HCT116 (cell line): ENCODE data around the gene DPP10. TPM values are rescaled to one million over a fixed set of nuclear protein-coding genes. Genes with fewer than 3 reads are reported as not detected.

Experiments
- ATAC-seq: fragments of 200-7000 bp; cut with Tn5 transposase; 2 replicates; pipeline ENCODE4 v1.9.1; 2020; ENCODE audit warnings: mild to moderate bottlenecking, moderate library complexity
- BruUV-seq: library from RNA; stranded (reverse); fragments of 400-500 nt; replicated peaks from 2 replicates; lab custom pipeline; 2021; lab: Mats Ljungman, UMichigan
- CTCF ChIA-PET: fragments of 300-600 bp; sonication (Branson Sonifier 250); formaldehyde crosslinking; loops from one replicate; lab custom pipeline; 2021; ENCODE audit warnings: antibody characterized with exemption; lab: Charles Lee
- POLR2A ChIA-PET: fragments of 300-600, 350-600 bp; sonication (Branson Sonifier 250); formaldehyde crosslinking; loops from one replicate; lab custom pipeline; 2021; ENCODE audit warnings: antibody characterized with exemption; lab: Charles Lee
- RAD21 ChIA-PET, 2 experiments: fragments of 300-600 bp; sonication (Branson Sonifier 250); formaldehyde crosslinking; loops; one replicate each; lab custom pipeline; 2023; ENCODE audit warnings: low total read pairs in 2 of 2; ENCODE audit not compliant: uncharacterized antibody in 2 of 2, unreplicated experiment in 2 of 2, low non-redundant PET in 1 of 2; lab: Charles Lee
- DNase-seq: peaks from one replicate; pipeline ENCODE4 v3.0.0-alpha.2; 2010; ENCODE audit warnings: low read depth, low spot score
- H2AFZ ChIP-seq: fragments of 200-600 bp; shearing (Covaris generic), sonication (generic); 2 replicates; pipeline ENCODE4 v1.6.1; 2017; ENCODE audit warnings: low read depth, mixed run types, mixed read lengths, antibody characterized with exemption, low read length; ENCODE audit not compliant: poor library complexity, severe bottlenecking
- H3K27ac ChIP-seq: 2 replicates; pipeline ENCODE4 v1.5.1; 2012; ENCODE audit warnings: low read depth, low read length
- H3K27me3 ChIP-seq: fragments of 200-600 bp; sonication (generic); 2 replicates; pipeline ENCODE4 v1.6.1; 2016; ENCODE audit warnings: mixed run types, low read length, mixed read lengths; ENCODE audit not compliant: insufficient read depth
- H3K36me3 ChIP-seq, 2 experiments: fragments of 200-500 bp in 1 of 2; fragments of 200-600 bp in 1 of 2; sonication (Bioruptor generic) in 1 of 2; sonication (generic) in 1 of 2; 2 replicates each; pipeline versions ENCODE4 v1.5.1 to v1.6.1; 2014 to 2016; ENCODE audit warnings: low read length in 2 of 2, inconsistent platforms in 1 of 2, mixed read lengths in 1 of 2, mixed run types in 1 of 2; ENCODE audit not compliant: insufficient read depth in 2 of 2, control insufficient read depth in 1 of 2
- H3K4me1 ChIP-seq, 2 experiments: fragments of 200-600 bp in 1 of 2; sonication (generic) in 1 of 2; 2 replicates each; pipeline versions ENCODE4 v1.5.1 to v1.6.1; 2012 to 2017; ENCODE audit warnings: low read length in 2 of 2, inconsistent platforms in 1 of 2, mild to moderate bottlenecking in 1 of 2, mixed read lengths in 1 of 2, mixed run types in 1 of 2, moderate library complexity in 1 of 2; ENCODE audit not compliant: insufficient read depth in 2 of 2, control insufficient read depth in 1 of 2
- H3K4me2 ChIP-seq: fragments of 200-600 bp; sonication (generic); 2 replicates; pipeline ENCODE4 v1.6.1; 2017; ENCODE audit warnings: mixed run types, low read length, mixed read lengths
- H3K4me3 ChIP-seq, 2 experiments: fragments of 200-600 bp in 1 of 2; sonication (generic) in 1 of 2; replicated peaks in 1 of 2; 2 replicates each; pipeline ENCODE4 v1.5.1; 2011 to 2016; ENCODE audit warnings: low read length in 2 of 2, control low read depth in 1 of 2, low read depth in 1 of 2, mild to moderate bottlenecking in 1 of 2, mixed read lengths in 1 of 2, mixed run types in 1 of 2
- H3K79me2 ChIP-seq: fragments of 200-600 bp; sonication (generic); 2 replicates; pipeline ENCODE4 v1.6.1; 2017; ENCODE audit warnings: mild to moderate bottlenecking, mixed run types, low read length, moderate library complexity, mixed read lengths; ENCODE audit not compliant: insufficient read depth
- H3K9ac ChIP-seq: fragments of 200-600 bp; sonication (generic); 2 replicates; pipeline ENCODE4 v1.6.1; 2016; ENCODE audit warnings: low read length, mixed read lengths
- H3K9me2 ChIP-seq: fragments of 200-600 bp; sonication (generic), shearing (Covaris generic); 2 replicates; pipeline ENCODE4 v1.6.1; 2017; ENCODE audit warnings: mixed run types, mild to moderate bottlenecking, moderate library complexity; ENCODE audit not compliant: insufficient read depth
- H3K9me3 ChIP-seq, 2 experiments: fragments of 200-500 bp in 1 of 2; fragments of 200-600 bp in 1 of 2; sonication (Bioruptor generic) in 1 of 2; sonication (generic) in 1 of 2; 2 replicates each; pipeline ENCODE4 v1.6.1; 2014 to 2017; ENCODE audit warnings: low read length in 2 of 2, mixed read lengths in 2 of 2, inconsistent platforms in 1 of 2, low read depth in 1 of 2, mild to moderate bottlenecking in 1 of 2, mixed run types in 1 of 2, moderate library complexity in 1 of 2; ENCODE audit not compliant: control insufficient read depth in 1 of 2, insufficient read depth in 1 of 2
- H4K20me1 ChIP-seq: fragments of 200-600 bp; sonication (generic), shearing (Covaris generic); 2 replicates; pipeline ENCODE4 v1.6.1; 2017; ENCODE audit warnings: mixed run types, mild to moderate bottlenecking, moderate library complexity; ENCODE audit not compliant: insufficient read depth
- CBX3 ChIP-seq: IDR thresholded peaks from 2 replicates; pipeline ENCODE4 v1.6.1; 2012; ENCODE audit warnings: low read depth
- CTCF ChIP-seq, 3 experiments: fragments of 200-600 bp in 1 of 3; sonication (generic) in 1 of 3; IDR thresholded peaks in 2 of 3; conservative IDR thresholded peaks in 1 of 3; 2 replicates each; pipeline ENCODE4 v1.5.1; 2012 to 2017; ENCODE audit warnings: low read depth in 2 of 3, low read length in 2 of 3, antibody characterized with exemption in 1 of 3, borderline replicate concordance in 1 of 3, control low read depth in 1 of 3, mild to moderate bottlenecking in 1 of 3, mixed read lengths in 1 of 3, mixed run types in 1 of 3, moderate library complexity in 1 of 3; ENCODE audit not compliant: insufficient read depth in 1 of 3
- EZH2phosphoT487 ChIP-seq: fragments of 200-600 bp; IDR thresholded peaks from 2 replicates; pipeline ENCODE4 v1.6.1; 2018; ENCODE audit warnings: antibody characterized with exemption, borderline replicate concordance
- FOSL1 ChIP-seq: IDR thresholded peaks from 2 replicates; pipeline ENCODE4 v1.6.1; 2012; ENCODE audit warnings: low read depth
- JUND ChIP-seq: IDR thresholded peaks from 2 replicates; pipeline ENCODE4 v1.6.1; 2012
- MAX ChIP-seq: IDR thresholded peaks from 2 replicates; pipeline ENCODE4 v1.6.1; 2012
- POLR2AphosphoS5 ChIP-seq: IDR thresholded peaks from 2 replicates; pipeline ENCODE4 v1.6.1; 2011; ENCODE audit warnings: mild to moderate bottlenecking, low read depth, low read length, moderate library complexity
- RAD21 ChIP-seq: IDR thresholded peaks from 2 replicates; pipeline ENCODE4 v1.6.1; 2012; ENCODE audit warnings: low read depth, mild to moderate bottlenecking
- YY1 ChIP-seq: IDR thresholded peaks from 2 replicates; pipeline ENCODE4 v1.6.1; 2011; ENCODE audit warnings: low read length, low read depth, moderate library complexity, mild to moderate bottlenecking; ENCODE audit not compliant: insufficient replicate concordance; ENCODE audit errors: extremely low read depth
- ZBTB33 ChIP-seq: IDR thresholded peaks from 2 replicates; pipeline ENCODE4 v1.6.1; 2011; ENCODE audit warnings: mild to moderate bottlenecking, low read length, moderate library complexity; ENCODE audit not compliant: insufficient replicate concordance; ENCODE audit errors: extremely low read depth
- ZFX ChIP-seq: fragments of 450-650 bp; IDR thresholded peaks from 2 replicates; pipeline ENCODE4 v1.6.1; 2017
- ZNF274 ChIP-seq: fragments of 200-500 bp; sonication (Bioruptor generic); IDR thresholded peaks from 2 replicates; pipeline ENCODE4 v1.6.1; 2014; ENCODE audit warnings: mild to moderate bottlenecking, low read depth, low read length, inconsistent platforms
- intact Hi-C: fragments of 100-400 bp; cut with micrococcal nuclease; formaldehyde crosslinking; loops from 2 replicates; pipeline ENCODE4 v1.10.0; 2022
- total RNA-seq: library from RNA; stranded (reverse); gene quantifications from one replicate; pipeline ENCODE4 v1.2.1, GENCODE V29; 2021; ENCODE audit not compliant: unreplicated experiment
- TF ChIP-seq, protein P1 (sequence below): IDR thresholded peaks from 2 replicates; pipeline ENCODE4 v1.6.1; 2012

Gene DPP10
- total RNA-seq, 1 experiment from 2014 or later, result not detected

- POLR2A ChIA-PET, result no interaction called here
These were observed 1130.3 kb downstream of the DPP10 start for GRCh38 chr2:115572746-115573145.

More at GRCh38 chr2:115572746-115573145, 1130.3 kb downstream of the DPP10 start:
- TF ChIP-seq RAD21 (no peak), CBX3 (no peak), EZH2phosphoT487 (no peak), ZFX (no peak), FOSL1 (no peak), CTCF (IDR thresholded peaks at IDR 0.05 in 2 of 3, conservative IDR thresholded peaks at IDR 0.05 in 1 of 3; ENCODE audit: borderline replicate concordance in 1 of 3, insufficient read depth in 1 of 3, low read depth in 2 of 3, low read length in 2 of 3) (no peak), ZBTB33 (no peak), POLR2AphosphoS5 (no peak), YY1 (no peak), JUND (no peak), ZNF274 (no peak), MAX (no peak)
- TF ChIP-seq, protein P1, sequence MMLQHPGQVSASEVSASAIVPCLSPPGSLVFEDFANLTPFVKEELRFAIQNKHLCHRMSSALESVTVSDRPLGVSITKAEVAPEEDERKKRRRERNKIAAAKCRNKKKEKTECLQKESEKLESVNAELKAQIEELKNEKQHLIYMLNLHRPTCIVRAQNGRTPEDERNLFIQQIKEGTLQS, result no peak
- intact Hi-C loops, result no loop called here
- Histone ChIP-seq H3K4me1 (no peaks in the 10 kb centered on the region), H3K36me3 (no peaks in the 10 kb centered on the region), H4K20me1 (no peaks in the 10 kb centered on the region), H3K79me2 (no peaks in the 10 kb centered on the region), H3K27me3 (no peaks in the 10 kb centered on the region), H3K4me3 (no peak overlapping the region), H3K9ac (no peak overlapping the region), H2AFZ (no peak overlapping the region), H3K9me3 (peaks cover 3 to 29% of the 10 kb centered on the region in 2 experiments; a peak in 2 of 4 replicates), H3K9me2 (no peaks in the 10 kb centered on the region), H3K27ac (no peak overlapping the region), H3K4me2 (no peak overlapping the region)
- CTCF ChIA-PET, result no interaction called here
- no TSS peak for BruUV-seq
- DNase-seq (no peak), ATAC-seq (no peak)
- RAD21 ChIA-PET, result no interaction called here
